Testis (tissue), 3 donors: Measurements from ENCODE around the gene BLTP1. TPM values are rescaled to one million over a fixed set of nuclear protein-coding genes. Genes with fewer than 3 reads are reported as not detected.

Experiments used
- DNase-seq: peaks from one replicate; pipeline ENCODE4 v3.0.0-alpha.2; 2019
- H3K27ac ChIP-seq, 2 donors: fragments of 200-600 bp; sonication (generic); one replicate each; pipeline ENCODE4 v1.5.1; 2019
- H3K27me3 ChIP-seq: fragments of 200-600 bp; sonication (generic); one replicate; pipeline ENCODE4 v1.5.1; 2019
- H3K36me3 ChIP-seq: fragments of 200-600 bp; sonication (generic); one replicate; pipeline ENCODE4 v1.5.1; 2017; ENCODE audit warnings: low read depth; ENCODE audit errors: missing control alignments
- H3K4me1 ChIP-seq: fragments of 200-600 bp; sonication (generic); one replicate; pipeline ENCODE4 v1.5.1; 2019
- H3K4me3 ChIP-seq, 2 donors: fragments of 200-600 bp; sonication (generic); one replicate each; pipeline ENCODE4 v1.5.1; 2017 to 2019
- H3K9me3 ChIP-seq: fragments of 200-600 bp; sonication (generic); one replicate; pipeline ENCODE4 v1.5.1; 2017
- CTCF ChIP-seq, 3 experiments: fragments of 450-650 bp in 2 of 3; fragments of 200-600 bp in 1 of 3; sonication (generic) in 1 of 3; IDR thresholded peaks; one replicate each; pipeline ENCODE4 v1.5.1; 2016 to 2019; ENCODE audit warnings: antibody characterized with exemption in 3 of 3, mild to moderate bottlenecking in 2 of 3, moderate library complexity in 1 of 3
- POLR2A ChIP-seq: fragments of 450-650 bp; IDR thresholded peaks from one replicate; pipeline ENCODE4 v1.6.1; 2017; ENCODE audit warnings: antibody characterized with exemption, mild to moderate bottlenecking, moderate library complexity
- WGBS, 2 donors: methylation state at CpG; one replicate each; pipeline ENCODE4 v1.1.5; 2018; 5-methylcytosine and 5-hydroxymethylcytosine counted together
- intact Hi-C: fragments of 100-400 bp; cut with DNase I; formaldehyde crosslinking; loops from one replicate; pipeline ENCODE4 v1.15.1; 2023; ENCODE audit warnings: low total_unique reads
- polyA plus RNA-seq: library from polyadenylated mRNA; stranded (reverse); fragments of 350-450 nt; fragmentation: Illumina TruSeq; extraction: RNeasy Lipid Tissue Mini Kit (QIAGEN cat#74804); gene quantifications from one replicate; pipeline ENCODE4 v1.2.3, GENCODE V29; 2014; ENCODE audit warnings: low read depth, low replicate concordance; ENCODE audit not compliant: insufficient read depth
- total RNA-seq, 2 donors: library from RNA; depleted of rRNA; stranded (reverse); fragments of >200 nt; gene quantifications; one replicate each; pipeline ENCODE4 v1.2.3, GENCODE V29; 2016

The BLTP1 gene
- total and polyA plus RNA-seq, 3 donors from 2014 or later, result 42.9 to 139 (median 133) TPM

GRCh38 chr4:122163301-122163700 lies 11.2 kb downstream of the BLTP1 start:
- no peaks in the 10 kb centered on the region for H3K36me3 ChIP-seq
- H3K27ac ChIP-seq, result no peak overlapping the region
- H3K4me3 ChIP-seq, result no peak overlapping the region
- no peak for DNase-seq
- intact Hi-C loops, result no loop called here
- no peaks in the 10 kb centered on the region for H3K9me3 ChIP-seq
- no peak for TF ChIP-seq CTCF (IDR thresholded peaks at IDR 0.05)
- TF ChIP-seq POLR2A, result no peak
- no peaks in the 10 kb centered on the region for H3K4me1 ChIP-seq
- WGBS, 2 donors, result 87 to 92% methylated on average over 3 of the region's 3 CpGs
- no peaks in the 10 kb centered on the region for H3K27me3 ChIP-seq

- WGBS, 2 donors, result 85 to 93% methylated on average over 1 of the region's 1 CpG
- Histone ChIP-seq H3K27me3 (no peaks in the 10 kb centered on the region), H3K36me3 (no peaks in the 10 kb centered on the region), H3K4me1 (no peaks in the 10 kb centered on the region), H3K27ac (no peak overlapping the region), H3K4me3 (no peak overlapping the region), H3K9me3 (no peaks in the 10 kb centered on the region)
- TF ChIP-seq POLR2A, result no peak
- TF ChIP-seq CTCF (IDR thresholded peaks at IDR 0.05), result no peak
- DNase-seq, result no peak
- intact Hi-C loops, result no loop called here
These were observed 11.6 kb downstream of the BLTP1 start for GRCh38 chr4:122163767-122164166.

GRCh38 chr4:122167369-122167768 lies 15.2 kb downstream of the BLTP1 start:
- H3K9me3 ChIP-seq, result no peaks in the 10 kb centered on the region
- H3K27ac ChIP-seq, result no peak overlapping the region
- no peaks in the 10 kb centered on the region for H3K4me1 ChIP-seq
- no peaks in the 10 kb centered on the region for H3K36me3 ChIP-seq
- TF ChIP-seq POLR2A (no peak), CTCF (IDR thresholded peaks at IDR 0.05) (no peak)
- no peak overlapping the region for H3K4me3 ChIP-seq
- DNase-seq, result no peak
- intact Hi-C loops, result no loop called here
- 89 to 94% methylated on average over 4 of the region's 4 CpGs for WGBS, 2 donors
- H3K27me3 ChIP-seq, result no peaks in the 10 kb centered on the region

- DNase-seq, result no peak
- no peaks in the 10 kb centered on the region for H3K9me3 ChIP-seq
- no peak overlapping the region for H3K27ac ChIP-seq
- H3K4me1 ChIP-seq, result no peaks in the 10 kb centered on the region
- H3K36me3 ChIP-seq, result no peaks in the 10 kb centered on the region
- intact Hi-C loops, result no loop called here
- no peaks in the 10 kb centered on the region for H3K27me3 ChIP-seq
- TF ChIP-seq CTCF (IDR thresholded peaks at IDR 0.05) (no peak), POLR2A (no peak)
- no peak overlapping the region for H3K4me3 ChIP-seq
- WGBS, 2 donors, result 27 to 44% methylated on average over 1 of the region's 1 CpG
These were observed 18.6 kb downstream of the BLTP1 start for GRCh38 chr4:122170775-122171174.

GRCh38 chr4:122171323-122171722 lies 19.2 kb downstream of the BLTP1 start:
- Histone ChIP-seq H3K4me1 (no peaks in the 10 kb centered on the region), H3K9me3 (no peaks in the 10 kb centered on the region), H3K27ac (no peak overlapping the region), H3K27me3 (no peaks in the 10 kb centered on the region), H3K4me3 (no peak overlapping the region), H3K36me3 (no peaks in the 10 kb centered on the region)
- no peak for TF ChIP-seq POLR2A
- TF ChIP-seq CTCF (IDR thresholded peaks at IDR 0.05), result no peak
- intact Hi-C loops, result no loop called here
- DNase-seq, result no peak
